HG03378 (cell line): Measurements from ENCODE around the gene FASN.
A peak's percentile ranks its signal among the peaks of the same experiment; 100 is the strongest.
"Not testable (repeated sequence)": the region's sequence is repeated elsewhere in the genome, so short reads cannot be mapped to it uniquely, and the experiment has no call there.

Experiments used
- ATAC-seq: cut with Tn5 transposase; IDR thresholded peaks from one replicate; pipeline ENCODE4 v1.9.1; 2021; ENCODE audit warnings: mild to moderate bottlenecking, moderate library complexity; ENCODE audit not compliant: unreplicated experiment

The FASN gene

GRCh38 chr17:82047914-82048570, 50.0 kb downstream of the FASN start:
- ATAC-seq = no peak

GRCh38 chr17:82047379-82047778, 50.7 kb downstream of the FASN start:
- no peak for ATAC-seq

- ATAC-seq = no peak
These were observed 51.1 kb downstream of the FASN start for GRCh38 chr17:82046903-82047302.

GRCh38 chr17:82045936-82046484, 52.0 kb downstream of the FASN start:
- ATAC-seq = no peak

- no peak for ATAC-seq
These were observed 54.5 kb downstream of the FASN start for GRCh38 chr17:82043507-82043906.

GRCh38 chr17:82042649-82043048, 55.4 kb downstream of the FASN start:
- ATAC-seq = no peak

GRCh38 chr17:82041144-82041814, 56.8 kb downstream of the FASN start:
- no peak for ATAC-seq

GRCh38 chr17:82039695-82040299, 58.2 kb downstream of the FASN start:
- no peak for ATAC-seq

- ATAC-seq = not testable (repeated sequence)
These were observed 59.1 kb downstream of the FASN start for GRCh38 chr17:82038796-82039409.

- ATAC-seq = no peak
These were observed 60.2 kb downstream of the FASN start for GRCh38 chr17:82037889-82038195.

- ATAC-seq = peak; percentile 85
These were observed 60.7 kb downstream of the FASN start, which contains the start of gene DCXR for GRCh38 chr17:82037092-82037888. Gene DCXR, minus strand, starts transcription at chr17:82037697. Its CDS starts 15 bp downstream, at chr17:82037682.

GRCh38 chr17:82036634-82037091, 61.4 kb downstream of the FASN start:
- no peak for ATAC-seq

- ATAC-seq = no peak
These were observed 61.9 kb downstream of the FASN start for GRCh38 chr17:82035956-82036633.

GRCh38 chr17:82035488-82035887, 62.5 kb downstream of the FASN start:
- no peak for ATAC-seq

- ATAC-seq = no peak
These were observed 63.5 kb downstream of the FASN start for GRCh38 chr17:82034371-82035011.

- no peak for ATAC-seq
These were observed 64.5 kb downstream of the FASN start for GRCh38 chr17:82033359-82034085.

GRCh38 chr17:82031885-82032627, 66.0 kb downstream of the FASN start:
- ATAC-seq = no peak

- ATAC-seq = no peak
These were observed 66.6 kb downstream of the FASN start, which contains the start of gene RAC3 for GRCh38 chr17:82031303-82031884. Gene RAC3, plus strand, starts transcription at chr17:82031678. Its CDS starts 84 bp downstream, at chr17:82031762.
